Cardiac muscle cell (in vitro differentiated cells and primary cell): ENCODE results near the gene SAMD8. TPM values are rescaled to one million over a fixed set of nuclear protein-coding genes. Genes with fewer than 3 reads are reported as not detected.

Experiments used
- DNase-seq, 2 donors: peaks; one replicate each; pipeline versions ENCODE4 v3.0.0 to v3.0.0-alpha.2; 2010 to 2017; ENCODE audit warnings: low read depth in 1 of 2, low spot score in 1 of 2
- H3K27ac ChIP-seq: fragments of 200-600 bp; sonication (generic); 2 replicates; pipeline ENCODE4 v1.5.1; 2016
- H3K27me3 ChIP-seq: fragments of 200-600 bp; sonication (generic); 2 replicates; pipeline ENCODE4 v1.6.0; 2016; ENCODE audit warnings: control low read depth
- H3K36me3 ChIP-seq: fragments of 200-600 bp; sonication (generic); 2 replicates; pipeline ENCODE4 v1.5.1; 2016; ENCODE audit warnings: control low read depth
- H3K4me1 ChIP-seq: fragments of 200-600 bp; sonication (generic); 2 replicates; pipeline ENCODE4 v1.8.1; 2017; ENCODE audit warnings: low read depth, mild to moderate bottlenecking, mixed run types
- H3K4me3 ChIP-seq: fragments of 200-600 bp; sonication (generic); 2 replicates; pipeline ENCODE4 v1.5.1; 2016; ENCODE audit warnings: mild to moderate bottlenecking
- H3K9me3 ChIP-seq: fragments of 200-600 bp; sonication (generic); 2 replicates; pipeline ENCODE4 v1.5.1; 2017; ENCODE audit warnings: low read depth, mild to moderate bottlenecking, control low read depth
- polyA plus RNA-seq: library from polyadenylated mRNA; unstranded; fragments of >200 nt; fragmentation: Nextera tagmentation; extraction: Ambion mirVana; gene quantifications from 2 replicates; pipeline ENCODE4 v1.2.1, GENCODE V29; 2016
- total RNA-seq: library from RNA; depleted of rRNA; stranded (reverse); fragments of >200 nt; gene quantifications from 2 replicates; pipeline ENCODE4 v1.2.3, GENCODE V29; 2016
- TF ChIP-seq, protein P1 (sequence below): IDR thresholded peaks from 2 replicates; pipeline ENCODE4 v1.5.1; 2012; ENCODE audit warnings: low read depth, mild to moderate bottlenecking, low read length

Gene SAMD8
- total and polyA plus RNA-seq, 2 experiments from 2014 or later = 9.4 to 15.8 TPM

DNA sequence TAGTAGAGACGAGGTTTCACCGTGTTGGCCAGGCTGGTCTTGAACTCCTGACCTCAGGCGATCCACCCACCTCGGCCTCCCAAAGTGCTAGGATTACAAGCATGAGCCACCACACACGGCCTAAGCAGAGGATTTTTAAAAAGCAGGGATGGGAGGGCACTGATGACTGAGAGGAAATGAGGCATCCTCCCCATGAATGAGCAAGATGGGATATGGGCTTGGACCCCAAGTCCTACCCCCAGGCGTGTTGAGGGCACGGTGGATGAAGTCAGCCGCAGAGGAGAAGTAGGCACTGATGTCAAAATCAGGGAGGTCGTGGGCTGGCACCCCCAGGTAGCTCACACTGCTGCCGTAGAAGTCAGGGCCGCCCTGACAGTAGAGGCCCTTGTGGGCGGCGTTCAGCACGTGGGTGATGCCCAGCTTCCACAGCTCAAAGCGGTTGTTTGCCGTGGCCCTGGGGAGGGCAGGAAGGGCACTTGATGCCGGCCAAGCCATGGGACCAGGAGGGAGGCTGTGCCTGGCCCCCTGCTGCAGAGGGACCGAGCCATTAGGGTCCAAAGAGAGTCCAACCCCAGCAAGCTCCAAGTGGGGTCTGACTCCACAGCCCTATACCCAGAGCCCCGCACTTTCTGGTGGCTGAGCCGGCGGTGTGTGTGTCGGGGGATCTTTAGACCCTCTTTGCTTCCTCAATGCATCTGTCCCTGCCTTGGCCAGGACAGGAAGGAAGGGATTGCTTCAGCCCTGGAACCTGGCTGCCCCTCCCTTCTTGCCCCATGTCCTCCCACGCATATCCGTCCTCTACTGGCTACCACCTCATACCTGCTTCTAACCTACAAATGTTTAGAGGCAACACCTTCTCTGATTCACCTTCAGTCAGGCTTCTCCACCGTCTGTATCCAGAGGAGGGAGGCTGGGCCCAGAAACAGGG lies 3.4 kb upstream of the SAMD8 start:
- Histone ChIP-seq H3K4me1 (peaks cover 19% of the 10 kb centered on the region), H3K27ac (peak overlapping the region; percentile 69), H3K36me3 (no peaks in the 10 kb centered on the region), H3K4me3 (no peak overlapping the region), H3K9me3 (no peaks in the 10 kb centered on the region), H3K27me3 (no peaks in the 10 kb centered on the region)
- DNase-seq = no peak
- TF ChIP-seq, protein P1, sequence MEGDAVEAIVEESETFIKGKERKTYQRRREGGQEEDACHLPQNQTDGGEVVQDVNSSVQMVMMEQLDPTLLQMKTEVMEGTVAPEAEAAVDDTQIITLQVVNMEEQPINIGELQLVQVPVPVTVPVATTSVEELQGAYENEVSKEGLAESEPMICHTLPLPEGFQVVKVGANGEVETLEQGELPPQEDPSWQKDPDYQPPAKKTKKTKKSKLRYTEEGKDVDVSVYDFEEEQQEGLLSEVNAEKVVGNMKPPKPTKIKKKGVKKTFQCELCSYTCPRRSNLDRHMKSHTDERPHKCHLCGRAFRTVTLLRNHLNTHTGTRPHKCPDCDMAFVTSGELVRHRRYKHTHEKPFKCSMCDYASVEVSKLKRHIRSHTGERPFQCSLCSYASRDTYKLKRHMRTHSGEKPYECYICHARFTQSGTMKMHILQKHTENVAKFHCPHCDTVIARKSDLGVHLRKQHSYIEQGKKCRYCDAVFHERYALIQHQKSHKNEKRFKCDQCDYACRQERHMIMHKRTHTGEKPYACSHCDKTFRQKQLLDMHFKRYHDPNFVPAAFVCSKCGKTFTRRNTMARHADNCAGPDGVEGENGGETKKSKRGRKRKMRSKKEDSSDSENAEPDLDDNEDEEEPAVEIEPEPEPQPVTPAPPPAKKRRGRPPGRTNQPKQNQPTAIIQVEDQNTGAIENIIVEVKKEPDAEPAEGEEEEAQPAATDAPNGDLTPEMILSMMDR = no peak

DNA sequence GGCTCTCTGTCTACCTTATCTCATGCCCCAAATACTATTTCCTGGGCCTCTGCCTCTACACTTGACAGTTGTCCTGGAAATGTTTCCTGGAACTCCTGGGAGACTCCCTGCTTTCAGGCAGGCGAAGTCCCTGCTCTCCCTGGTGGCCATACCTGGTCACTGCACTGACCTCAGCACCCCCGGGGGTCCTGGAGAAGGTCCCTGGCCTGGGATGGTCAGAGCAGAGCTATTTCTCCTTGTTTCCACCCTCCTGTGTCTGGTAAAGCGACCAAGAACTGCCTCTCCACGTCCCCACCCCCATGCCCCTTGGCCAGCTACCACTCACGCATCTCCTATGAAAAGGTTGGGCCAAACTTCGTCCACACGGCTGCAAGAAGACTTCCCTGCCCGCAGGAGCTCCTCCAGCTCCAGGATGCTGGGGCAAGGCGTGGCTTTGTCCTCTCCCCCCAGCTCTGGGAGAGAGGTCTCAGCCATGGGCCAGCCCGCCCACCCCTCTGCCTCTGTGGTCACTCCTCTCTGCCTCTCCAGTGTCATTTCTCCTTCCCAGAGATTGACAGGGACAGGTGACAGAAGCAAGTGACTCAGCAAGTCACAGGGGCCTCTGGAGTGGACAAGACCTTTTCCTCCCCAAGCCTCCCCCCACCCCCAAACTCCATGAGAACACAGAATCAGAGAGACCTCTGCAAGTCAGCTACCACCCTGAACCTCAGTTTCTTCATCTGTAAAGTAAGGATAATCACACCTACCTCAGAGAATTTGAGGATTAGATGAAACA lies 2.6 kb upstream of the SAMD8 start:
- Histone ChIP-seq H3K4me1 (peaks cover 19% of the 10 kb centered on the region), H3K36me3 (no peaks in the 10 kb centered on the region), H3K27me3 (no peaks in the 10 kb centered on the region), H3K9me3 (no peaks in the 10 kb centered on the region), H3K27ac (peak overlapping the region; percentile 88), H3K4me3 (no peak overlapping the region)
- peak; percentile 38 to 71 for DNase-seq
- TF ChIP-seq, protein P1 = peak; percentile 67

- Histone ChIP-seq H3K36me3 (no peaks in the 10 kb centered on the region), H3K4me3 (no peak overlapping the region), H3K27me3 (no peaks in the 10 kb centered on the region), H3K27ac (peak overlapping the region; percentile 88), H3K9me3 (no peaks in the 10 kb centered on the region), H3K4me1 (peaks cover 16% of the 10 kb centered on the region)
- TF ChIP-seq, protein P1 = no peak
- no peak for DNase-seq
These were observed 2.0 kb upstream of the SAMD8 start for GRCh38 chr10:75109459-75109778.

- Histone ChIP-seq H3K9me3 (no peaks in the 10 kb centered on the region), H3K4me3 (no peak overlapping the region), H3K36me3 (no peaks in the 10 kb centered on the region), H3K27me3 (no peaks in the 10 kb centered on the region), H3K4me1 (peaks cover 16% of the 10 kb centered on the region), H3K27ac (peak overlapping the region; percentile 88)
- peak in 1 of 2 donors; percentile 30 for DNase-seq
- TF ChIP-seq, protein P1 = no peak
These were observed 1.3 kb upstream of the SAMD8 start for GRCh38 chr10:75110006-75110632.

DNA sequence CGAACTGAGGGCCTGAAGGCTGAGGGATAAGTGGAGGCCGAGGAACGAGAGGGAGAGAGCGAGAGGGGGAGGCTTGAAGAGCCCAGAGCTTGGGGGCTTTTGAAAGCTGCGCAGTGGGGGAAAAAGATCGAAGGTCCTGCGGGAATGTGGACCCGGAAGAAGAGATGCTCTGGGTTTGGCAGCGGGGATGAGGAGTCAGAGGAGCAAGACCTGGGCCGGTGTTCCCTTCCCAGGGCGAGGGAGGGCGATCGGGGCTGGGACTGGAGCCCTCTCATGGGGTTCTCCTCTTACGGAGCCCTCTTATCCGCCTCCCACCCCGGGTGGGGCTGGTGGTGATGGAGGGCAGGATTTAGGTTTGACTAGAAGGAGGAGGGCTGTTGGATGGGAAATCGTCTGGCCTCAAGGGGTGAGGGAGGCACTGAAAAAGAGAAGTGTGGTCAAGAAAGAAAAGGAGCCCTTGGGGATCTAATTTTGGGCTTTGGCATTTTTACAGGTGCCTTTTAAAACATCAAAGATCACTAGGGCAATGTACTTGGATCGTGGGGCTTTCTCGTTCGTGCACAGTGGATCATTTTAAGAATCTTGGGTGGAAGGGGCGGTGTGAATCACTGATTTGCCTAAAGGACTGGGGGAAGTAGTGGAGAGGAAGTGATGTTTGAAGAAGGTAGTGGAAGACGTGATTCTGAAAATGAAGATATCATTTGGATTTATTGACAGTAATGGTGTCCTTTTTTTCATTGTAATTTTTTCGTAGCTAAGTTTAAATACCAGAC lies 637 bp downstream of the SAMD8 start:
- no peaks in the 10 kb centered on the region for H3K27me3 ChIP-seq
- H3K27ac ChIP-seq = peak overlapping the region; percentile 88
- TF ChIP-seq, protein P1 = no peak
- peak overlapping the region; percentile 67 for H3K4me3 ChIP-seq
- no peaks in the 10 kb centered on the region for H3K9me3 ChIP-seq
- peaks cover 16% of the 10 kb centered on the region for H3K4me1 ChIP-seq
- DNase-seq = peak; percentile 63 to 64
- no peaks in the 10 kb centered on the region for H3K36me3 ChIP-seq
